ENCODE measurements around the gene TM7SF2. TPM values are rescaled to one million over a fixed set of nuclear protein-coding genes. Genes with fewer than 3 reads are reported as not detected.

The TM7SF2 gene
- total and polyA plus RNA-seq, 2 of the 13 experiments (the other 11 are each of a cell fraction or from before 2014, with no cell fraction given), result 56.0 to 66.9 TPM

- TF ChIP-seq ZNF431 (CRISPR knock-in tag; IDR thresholded peaks at IDR 0.05; ENCODE audit: borderline replicate concordance, low read depth), result peak; percentile 64; the same call in 1 of the 2 replicates
- TF ChIP-seq ZNF30 (CRISPR knock-in tag; IDR thresholded peaks at IDR 0.05), result no peak
- no peak for TF ChIP-seq ZFP36 (IDR thresholded peaks at IDR 0.05; ENCODE audit: borderline replicate concordance, low read depth, low read length, partially characterized antibody)
- no peak for TF ChIP-seq RNF219 (CRISPR knock-in tag; IDR thresholded peaks at IDR 0.05)
- no peak for TF ChIP-seq RCOR2 (CRISPR knock-in tag; IDR thresholded peaks at IDR 0.05)
- TF ChIP-seq ZFP36L2 (CRISPR knock-in tag; IDR thresholded peaks at IDR 0.05), result no peak
- TF ChIP-seq PRDM10 (CRISPR knock-in tag; IDR thresholded peaks at IDR 0.05; ENCODE audit: low read depth), result peak; percentile 66; the same call in 1 of the 2 replicates
- no peak for TF ChIP-seq ZNF639 (CRISPR knock-in tag; conservative IDR thresholded peaks at IDR 0.05)
- TF ChIP-seq CERS6 (CRISPR knock-in tag; IDR thresholded peaks at IDR 0.05), result no peak
- TF ChIP-seq ETS1 (CRISPR knock-in tag; IDR thresholded peaks at IDR 0.05), result no peak
- 0 out of 2 replicates have a peak, but pooled peaks have one; percentile 41 for TF ChIP-seq SMYD3 (CRISPR knock-in tag; IDR thresholded peaks at IDR 0.05)
- no peak for TF ChIP-seq ZNF138 (CRISPR knock-in tag; IDR thresholded peaks at IDR 0.05; ENCODE audit: low read depth)
- no peak for TF ChIP-seq ZNF546 (CRISPR knock-in tag; conservative IDR thresholded peaks at IDR 0.05)
- no peak for TF ChIP-seq PPARG (CRISPR knock-in tag; conservative IDR thresholded peaks at IDR 0.05)
- TF ChIP-seq ATAD3A (CRISPR knock-in tag; IDR thresholded peaks at IDR 0.05), result no peak
These were observed 23.4 kb downstream of the TM7SF2 start (continued) for GRCh38 chr11:65134952-65135632.

Data from HepG2 (cell line).